HepG2 (cell line): ENCODE data around the gene MZF1. TPM values are rescaled to one million over a fixed set of nuclear protein-coding genes. Genes with fewer than 3 reads are reported as not detected.

Source experiments
- AGO2 ChIP-seq: fragments of 200-400 bp; formaldehyde crosslinking; optimal IDR thresholded peaks from 2 replicates; pipeline ENCODE3; 2017; ENCODE audit warnings: mild to moderate bottlenecking, low read depth, low read length, moderate library complexity
- CBX1 ChIP-seq: IDR thresholded peaks from one replicate; pipeline ENCODE4 v1.6.1; 2016; ENCODE audit warnings: antibody characterized with exemption, low read depth
- EP300 ChIP-seq, 3 experiments: sonication (generic) in 1 of 3; formaldehyde crosslinking in 1 of 3; IDR thresholded peaks; 2 replicates each; pipeline versions ENCODE4 v1.5.1 to v1.6.1; 2011 to 2020; ENCODE audit warnings: low read depth in 2 of 3, low read length in 2 of 3, borderline replicate concordance in 1 of 3, improper control_type of control experiment in 1 of 3, mild to moderate bottlenecking in 1 of 3, missing genetic modification reagents in 1 of 3, moderate library complexity in 1 of 3
- GATA4 ChIP-seq: sonication (generic); IDR thresholded peaks from 2 replicates; pipeline ENCODE4 v1.6.1; 2016; ENCODE audit warnings: antibody characterized with exemption, low read depth, borderline replicate concordance
- GATAD1 ChIP-seq: IDR thresholded peaks from 2 replicates; pipeline ENCODE4 v1.6.1; 2016; ENCODE audit warnings: missing genetic modification reagents, missing compliant biosample characterization
- HNF4A ChIP-seq: sonication (generic); formaldehyde crosslinking; IDR thresholded peaks from 2 replicates; pipeline ENCODE4 v1.4.0; 2020; ENCODE audit warnings: missing genetic modification reagents
- IRF2 ChIP-seq: IDR thresholded peaks from 2 replicates; pipeline ENCODE4 v1.6.1; 2018; ENCODE audit warnings: missing genetic modification reagents, missing compliant biosample characterization
- MLLT10 ChIP-seq: sonication (generic); formaldehyde crosslinking; IDR thresholded peaks from 2 replicates; pipeline ENCODE4 v1.4.0; 2020; ENCODE audit warnings: missing genetic modification reagents
- PHF21A ChIP-seq: sonication (generic); formaldehyde crosslinking; IDR thresholded peaks from 2 replicates; pipeline ENCODE4 v1.5.0; 2020; ENCODE audit warnings: mild to moderate bottlenecking, missing genetic modification reagents
- RBM22 ChIP-seq: fragments of 200-400 bp; formaldehyde crosslinking; optimal IDR thresholded peaks from 2 replicates; pipeline ENCODE3; 2017; ENCODE audit warnings: mild to moderate bottlenecking, low read length, moderate library complexity
- SP4 ChIP-seq: sonication (generic); formaldehyde crosslinking; IDR thresholded peaks from 2 replicates; pipeline ENCODE4 v1.8.1; 2023; ENCODE audit warnings: mild to moderate bottlenecking, missing genetic modification reagents
- SPEN ChIP-seq: sonication (generic); formaldehyde crosslinking; IDR thresholded peaks from 2 replicates; pipeline ENCODE4 v1.5.1; 2020; ENCODE audit warnings: low read depth, mild to moderate bottlenecking, missing genetic modification reagents
- TFDP1 ChIP-seq: IDR thresholded peaks from 2 replicates; pipeline ENCODE4 v1.6.1; 2016; ENCODE audit warnings: missing compliant biosample characterization, missing genetic modification reagents, borderline replicate concordance
- ZBTB42 ChIP-seq: sonication (generic); formaldehyde crosslinking; IDR thresholded peaks from 2 replicates; pipeline ENCODE4 v1.5.0; 2020; ENCODE audit warnings: mild to moderate bottlenecking, missing genetic modification reagents
- ZNF207 ChIP-seq: fragments of 450-650 bp; IDR thresholded peaks from 2 replicates; pipeline ENCODE4 v1.6.1; 2016; ENCODE audit warnings: antibody characterized with exemption, borderline replicate concordance
- ZNF431 ChIP-seq: sonication (generic); formaldehyde crosslinking; IDR thresholded peaks from 2 replicates; pipeline ENCODE4 v1.9.0; 2022; ENCODE audit warnings: missing genetic modification reagents, low read depth, mild to moderate bottlenecking, borderline replicate concordance
- ZNF512B ChIP-seq: sonication (generic); formaldehyde crosslinking; IDR thresholded peaks from 2 replicates; pipeline ENCODE4 v1.5.1; 2020; ENCODE audit warnings: missing genetic modification reagents, mild to moderate bottlenecking, borderline replicate concordance
- ZNF567 ChIP-seq: sonication (generic); formaldehyde crosslinking; IDR thresholded peaks from 2 replicates; pipeline ENCODE4 v1.8.1; 2023; ENCODE audit warnings: mild to moderate bottlenecking, missing genetic modification reagents, borderline replicate concordance
- ZNF678 ChIP-seq: sonication (generic); formaldehyde crosslinking; IDR thresholded peaks from 2 replicates; pipeline ENCODE4 v1.4.0; 2020; ENCODE audit warnings: mild to moderate bottlenecking, missing genetic modification reagents
- ZNF687 ChIP-seq: sonication (generic); formaldehyde crosslinking; IDR thresholded peaks from 2 replicates; pipeline ENCODE4 v1.5.1; 2020; ENCODE audit warnings: mild to moderate bottlenecking, missing genetic modification reagents, moderate library complexity
- ZSCAN30 ChIP-seq: sonication (generic); formaldehyde crosslinking; IDR thresholded peaks from 2 replicates; pipeline ENCODE4 v1.5.0; 2020; ENCODE audit warnings: mild to moderate bottlenecking, missing genetic modification reagents
- polyA plus RNA-seq, 8 experiments: library from polyadenylated mRNA; depleted of rRNA in 3 of 8; stranded (reverse) in 7 of 8; unstranded in 1 of 8; fragments of >200 nt; fragmentation: Illumina TruSeq in 4 of 8; extraction: Trizol in 4 of 8; gene quantifications; 2 replicates each; pipeline versions ENCODE4 v1.2.1 to v1.2.3, GENCODE V29; 2011 to 2016; ENCODE audit warnings: low read depth in 4 of 8, missing spikeins in 1 of 8, mixed read lengths in 1 of 8; ENCODE audit not compliant: insufficient read depth in 1 of 8
- total RNA-seq, 5 experiments: library from RNA; depleted of rRNA; stranded (reverse); fragments of >200 nt; fragmentation: Illumina TruSeq; extraction: Trizol; gene quantifications; 2 replicates each; pipeline ENCODE4 v1.2.3, GENCODE V29; 2016; ENCODE audit warnings: low read depth in 1 of 5

Gene MZF1
- total and polyA plus RNA-seq, 2 of the 13 experiments (the other 11 are each of a cell fraction or from before 2014, with no cell fraction given), result 3.1 to 8.1 TPM

- TF ChIP-seq ZNF687 (CRISPR knock-in tag), result 0 out of 2 replicates have a peak, but pooled peaks have one; percentile 10
- TF ChIP-seq PHF21A (CRISPR knock-in tag), result no peak
- TF ChIP-seq TFDP1 (CRISPR knock-in tag), result no peak
- TF ChIP-seq ZNF207, result no peak
- no peak for TF ChIP-seq ZNF431 (CRISPR knock-in tag)
- TF ChIP-seq GATA4, result no peak
- TF ChIP-seq RBM22, result peak; percentile 47
- TF ChIP-seq AGO2, result peak; percentile 25
- TF ChIP-seq EP300 (IDR thresholded peaks at IDR 0.05; ENCODE audit: low read depth in 2 of 2, low read length in 2 of 2), result no peak
- TF ChIP-seq EP300 (CRISPR knock-in tag; IDR thresholded peaks at IDR 0.05; ENCODE audit: borderline replicate concordance), result no peak
- TF ChIP-seq ZSCAN30, result no peak
- TF ChIP-seq ZBTB42, result no peak
- no peak for TF ChIP-seq GATAD1 (CRISPR knock-in tag)
- TF ChIP-seq IRF2 (CRISPR knock-in tag), result no peak
- TF ChIP-seq HNF4A, result no peak
- TF ChIP-seq ZNF512B (CRISPR knock-in tag), result no peak
- TF ChIP-seq SP4 (CRISPR knock-in tag), result no peak
- TF ChIP-seq CBX1, result no peak
- no peak for TF ChIP-seq SPEN
- TF ChIP-seq ZNF567, result no peak
- no peak for TF ChIP-seq MLLT10 (CRISPR knock-in tag)
- TF ChIP-seq ZNF678 (CRISPR knock-in tag), result no peak
Observed at GRCh38 chr19:58547323-58548312, 25.5 kb downstream of the MZF1 start (continued).
